HG03039 (cell line): ENCODE results near the gene SHROOM3.

Experiments used
- ATAC-seq: cut with Tn5 transposase; IDR thresholded peaks from one replicate; pipeline ENCODE4 v1.9.1; 2021; ENCODE audit warnings: mild to moderate bottlenecking, moderate library complexity; ENCODE audit not compliant: unreplicated experiment

Gene SHROOM3

GRCh38 chr4:76738086-76738931 lies 303.3 kb downstream of the SHROOM3 start:
- ATAC-seq = no peak

- no peak for ATAC-seq
These were observed 305.2 kb downstream of the SHROOM3 start for GRCh38 chr4:76740192-76740591.

DNA sequence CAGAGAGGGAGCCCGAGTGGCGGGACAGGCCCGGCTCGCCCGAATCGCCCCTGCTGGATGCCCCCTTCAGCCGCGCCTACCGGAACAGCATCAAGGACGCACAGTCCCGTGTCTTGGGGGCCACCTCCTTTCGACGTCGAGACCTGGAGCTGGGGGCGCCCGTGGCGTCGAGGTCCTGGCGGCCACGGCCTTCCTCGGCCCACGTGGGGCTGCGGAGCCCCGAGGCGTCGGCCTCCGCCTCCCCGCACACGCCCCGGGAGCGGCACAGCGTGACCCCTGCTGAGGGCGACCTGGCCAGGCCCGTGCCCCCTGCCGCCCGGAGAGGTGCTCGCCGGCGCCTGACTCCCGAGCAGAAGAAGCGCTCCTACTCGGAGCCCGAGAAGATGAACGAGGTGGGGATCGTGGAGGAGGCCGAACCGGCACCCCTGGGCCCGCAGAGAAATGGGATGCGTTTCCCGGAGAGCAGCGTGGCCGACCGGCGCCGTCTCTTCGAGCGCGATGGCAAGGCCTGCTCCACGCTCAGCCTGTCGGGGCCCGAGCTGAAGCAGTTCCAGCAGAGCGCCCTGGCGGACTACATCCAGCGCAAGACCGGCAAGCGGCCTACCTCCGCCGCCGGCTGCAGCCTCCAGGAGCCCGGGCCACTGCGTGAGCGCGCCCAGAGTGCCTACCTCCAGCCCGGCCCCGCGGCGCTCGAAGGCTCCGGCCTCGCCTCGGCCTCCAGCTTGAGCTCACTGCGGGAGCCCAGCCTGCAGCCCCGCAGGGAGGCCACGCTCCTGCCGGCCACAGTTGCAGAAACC lies 306.0 kb downstream of the SHROOM3 start:
- no peak for ATAC-seq

DNA sequence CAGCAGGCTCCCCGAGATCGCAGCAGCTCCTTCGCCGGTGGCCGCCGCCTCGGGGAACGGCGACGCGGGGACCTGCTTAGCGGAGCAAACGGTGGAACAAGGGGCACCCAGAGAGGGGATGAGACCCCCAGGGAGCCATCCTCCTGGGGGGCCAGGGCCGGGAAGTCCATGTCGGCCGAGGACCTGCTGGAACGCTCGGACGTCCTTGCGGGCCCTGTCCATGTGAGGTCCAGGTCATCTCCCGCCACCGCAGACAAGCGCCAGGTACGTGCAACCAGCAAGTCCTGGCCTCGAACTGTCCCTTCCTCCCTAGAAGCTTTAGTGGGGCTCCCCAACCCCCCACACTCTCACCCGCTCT lies 306.6 kb downstream of the SHROOM3 start:
- ATAC-seq = no peak

DNA sequence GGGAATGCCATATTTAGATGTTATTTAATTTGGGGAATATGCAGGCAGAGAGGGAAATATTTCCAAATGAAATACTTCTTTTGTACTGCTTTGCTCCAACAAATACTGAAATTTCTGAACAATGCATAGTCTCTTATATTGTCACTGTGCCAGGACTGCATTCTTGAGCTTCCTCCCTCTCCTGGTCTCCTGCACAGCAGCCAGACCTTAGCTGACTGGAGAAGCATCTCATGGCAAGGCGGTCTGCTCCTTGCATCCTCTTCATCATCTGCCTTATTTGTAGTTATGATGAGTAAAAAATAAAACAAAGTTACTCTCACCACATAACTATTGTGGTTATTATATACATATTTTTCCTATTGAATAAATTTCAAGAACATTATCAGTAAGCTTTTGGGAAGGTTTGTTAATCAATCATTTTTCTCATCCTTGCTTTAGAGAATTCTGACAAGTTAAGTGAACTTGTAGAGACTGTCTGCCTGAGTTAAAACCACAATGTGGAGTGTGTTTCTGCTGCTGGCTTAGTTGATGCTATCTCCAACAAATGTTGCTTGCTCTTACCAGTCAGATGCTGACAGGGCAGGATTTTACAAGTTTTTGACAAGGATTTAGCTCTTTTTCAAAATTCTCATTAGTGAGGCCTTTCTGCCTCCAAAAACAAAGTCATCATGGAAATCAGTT lies 309.4 kb downstream of the SHROOM3 start:
- ATAC-seq = no peak

GRCh38 chr4:76745240-76745639 lies 310.2 kb downstream of the SHROOM3 start:
- ATAC-seq = no peak

GRCh38 chr4:76747563-76747962 lies 312.5 kb downstream of the SHROOM3 start:
- no peak for ATAC-seq

GRCh38 chr4:76748649-76749048 lies 313.6 kb downstream of the SHROOM3 start:
- no peak for ATAC-seq

GRCh38 chr4:76749355-76749754 lies 314.3 kb downstream of the SHROOM3 start:
- ATAC-seq = no peak

DNA sequence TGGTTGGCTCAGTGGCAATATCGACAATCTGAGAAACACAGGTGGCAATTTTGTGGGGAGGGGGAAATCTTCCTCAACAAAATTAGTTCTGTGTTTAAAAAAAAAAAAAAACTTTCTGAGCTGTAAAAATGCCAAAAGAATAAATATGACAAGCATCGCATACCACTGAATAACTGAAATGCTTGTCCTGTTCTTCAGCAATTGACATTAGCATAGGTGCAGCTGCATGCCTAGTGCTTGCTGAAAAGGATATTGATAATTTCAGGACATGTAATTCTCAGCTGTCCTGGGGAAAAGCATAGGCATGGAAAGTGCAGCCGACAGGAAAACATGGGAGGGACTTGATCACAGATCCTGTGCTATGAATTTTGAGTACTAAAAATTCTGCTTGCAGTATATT lies 315.7 kb downstream of the SHROOM3 start:
- no peak for ATAC-seq

GRCh38 chr4:76751612-76752343 lies 316.7 kb downstream of the SHROOM3 start:
- no peak for ATAC-seq

DNA sequence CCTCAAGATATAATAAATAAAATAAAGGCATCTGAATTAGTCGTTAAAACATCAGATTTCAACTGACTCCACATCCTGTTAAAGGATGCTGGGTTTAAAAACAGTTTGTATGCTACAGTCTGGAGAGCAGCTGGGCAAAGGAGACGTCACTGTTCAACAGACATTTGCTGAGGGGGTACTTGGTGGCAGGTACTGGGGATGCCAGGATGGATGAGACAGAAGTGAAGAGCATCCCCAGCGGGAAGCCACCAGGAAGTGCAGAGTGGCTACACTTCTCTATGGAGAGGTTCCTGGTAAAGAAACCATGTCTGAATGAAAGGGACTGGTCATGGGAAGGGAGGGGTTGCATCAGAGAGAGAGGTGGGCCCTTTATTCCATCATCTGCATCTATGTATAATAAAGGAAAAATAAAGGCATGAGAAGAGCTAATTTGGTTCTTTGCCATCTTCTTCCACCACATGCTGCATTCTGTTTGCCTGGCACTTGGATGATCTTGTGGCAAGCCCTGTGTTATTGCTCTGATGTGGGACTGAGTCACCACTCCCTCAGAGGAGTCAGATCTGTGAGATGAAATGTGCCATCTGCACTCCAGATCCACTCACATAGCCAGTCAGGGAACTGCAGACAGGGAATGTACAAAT lies 318.0 kb downstream of the SHROOM3 start:
- no peak for ATAC-seq

GRCh38 chr4:76753814-76754213 lies 318.8 kb downstream of the SHROOM3 start:
- no peak for ATAC-seq

DNA sequence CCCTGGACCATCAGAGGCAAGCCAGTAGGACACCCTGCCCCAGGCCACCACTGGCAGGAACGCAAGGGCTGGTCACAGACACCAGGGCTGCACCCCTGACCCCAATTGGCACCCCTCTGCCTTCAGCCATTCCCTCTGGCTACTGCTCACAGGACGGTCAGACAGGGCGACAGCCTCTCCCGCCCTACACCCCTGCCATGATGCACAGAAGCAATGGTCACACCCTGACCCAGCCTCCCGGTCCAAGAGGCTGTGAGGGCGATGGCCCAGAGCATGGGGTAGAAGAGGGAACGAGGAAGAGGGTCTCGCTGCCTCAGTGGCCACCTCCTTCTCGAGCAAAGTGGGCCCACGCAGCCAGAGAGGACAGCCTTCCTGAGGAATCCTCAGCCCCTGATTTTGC lies 319.4 kb downstream of the SHROOM3 start:
- no peak for ATAC-seq

DNA sequence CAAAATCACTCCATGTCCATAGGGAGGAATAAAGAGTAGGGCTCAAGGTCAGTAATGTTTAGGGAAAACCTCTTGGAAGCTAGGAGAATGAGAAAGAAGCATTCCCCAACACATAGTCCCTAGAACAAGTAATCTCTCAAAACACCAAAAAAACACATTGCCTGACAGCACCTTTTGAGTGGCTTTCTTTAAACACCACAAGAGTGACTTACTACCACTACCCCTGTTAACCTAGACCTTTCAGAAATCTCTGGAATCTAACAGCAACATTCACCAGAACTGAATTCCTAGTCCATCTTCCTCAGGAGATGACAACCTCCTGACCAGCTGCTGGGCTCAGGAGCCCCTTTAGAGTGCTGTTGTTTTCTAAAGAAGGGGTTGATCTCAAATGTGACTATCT lies 320.7 kb downstream of the SHROOM3 start:
- ATAC-seq = no peak

DNA sequence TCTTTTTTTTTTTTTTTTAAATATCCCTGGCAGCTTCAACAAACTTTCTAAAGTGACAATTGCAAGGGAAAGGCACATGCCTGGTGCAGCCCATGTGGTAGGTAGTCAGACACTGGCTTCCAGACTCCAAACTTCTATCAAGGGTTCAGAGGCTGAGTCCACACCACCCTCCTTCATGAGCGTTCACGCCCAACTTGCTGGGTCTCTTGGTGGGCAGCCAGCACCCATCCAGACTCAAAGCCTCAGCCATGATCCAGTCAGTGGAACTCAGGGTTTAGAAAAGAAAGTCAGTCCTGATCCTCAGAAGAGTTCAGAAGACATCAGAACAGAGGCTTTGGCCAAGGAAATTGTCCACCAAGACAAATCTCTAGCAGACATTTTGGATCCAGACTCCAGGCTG lies 321.4 kb downstream of the SHROOM3 start:
- no peak for ATAC-seq

GRCh38 chr4:76757418-76757939 lies 322.4 kb downstream of the SHROOM3 start:
- no peak for ATAC-seq

DNA sequence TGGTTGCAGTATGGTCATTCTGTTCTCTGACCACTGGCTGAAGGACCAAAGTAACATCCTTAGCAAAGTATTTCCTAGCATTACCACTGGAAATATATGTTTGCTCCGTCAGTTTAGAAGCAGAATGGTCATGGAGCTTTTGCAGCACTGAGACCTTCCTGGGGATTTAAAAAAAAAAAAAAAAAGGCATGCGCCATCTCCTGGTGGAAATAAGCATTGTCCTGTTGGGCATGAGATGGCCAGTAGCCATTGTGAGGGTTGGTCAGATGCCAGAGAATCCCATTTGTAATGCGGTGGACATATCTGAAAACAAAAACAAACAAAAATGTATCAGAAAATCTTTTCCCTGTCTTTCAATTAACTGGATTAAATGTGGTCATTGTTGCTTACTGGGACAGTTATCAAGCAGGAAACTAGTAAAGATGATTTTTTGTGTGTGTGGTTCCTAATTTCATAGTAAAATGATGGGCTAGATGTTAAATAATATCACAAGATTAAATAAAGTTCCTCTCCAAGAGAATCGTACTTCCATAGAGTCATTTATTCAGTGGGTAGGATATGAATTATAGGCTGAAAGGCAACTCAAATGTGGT lies 323.4 kb downstream of the SHROOM3 start:
- ATAC-seq = no peak

DNA sequence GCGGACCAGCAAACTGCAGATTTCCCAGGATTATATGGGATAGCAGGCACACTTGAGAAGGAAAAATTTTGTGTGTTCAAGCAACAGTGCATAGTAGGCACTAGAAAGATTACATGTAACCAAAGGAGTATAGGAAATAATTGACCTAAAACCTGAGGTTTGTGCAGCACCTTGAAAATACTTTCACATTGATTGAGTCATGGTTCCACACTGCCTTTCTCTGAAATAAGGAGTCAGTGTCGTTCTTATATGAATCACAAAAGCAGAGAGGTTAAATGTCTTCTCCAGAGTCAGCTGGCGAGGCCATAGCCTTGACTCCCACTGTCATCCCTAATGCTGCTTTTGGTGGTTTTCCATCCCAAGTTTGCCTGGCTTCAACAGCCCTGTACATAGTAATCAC lies 324.0 kb downstream of the SHROOM3 start:
- no peak for ATAC-seq

DNA sequence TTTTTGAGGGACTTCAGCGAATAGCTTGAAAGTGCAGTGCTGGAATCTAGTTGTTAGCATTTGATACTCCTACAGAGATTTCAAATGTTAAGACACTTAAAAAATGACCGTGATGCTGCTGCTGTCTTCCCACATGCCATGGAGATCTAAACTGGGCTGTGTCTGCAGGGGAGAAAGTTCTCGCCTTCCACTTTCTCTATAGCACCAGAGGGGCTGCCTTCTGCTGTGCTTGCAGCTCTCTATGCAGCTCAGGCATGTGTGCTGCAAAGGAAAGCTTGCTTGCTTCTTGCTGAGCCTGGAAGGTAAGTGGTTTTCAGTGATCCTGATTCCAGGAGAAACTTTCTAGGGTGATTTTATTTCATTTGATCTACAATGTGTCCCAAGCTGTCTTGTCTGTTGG lies 325.2 kb downstream of the SHROOM3 start:
- no peak for ATAC-seq
